Right ventricle myocardium superior (tissue), 1 donor: Measurements from ENCODE around the gene TLDC2. TPM values are rescaled to one million over a fixed set of nuclear protein-coding genes. Genes with fewer than 3 reads are reported as not detected.
"Not testable (repeated sequence)": the region's sequence is repeated elsewhere in the genome, so short reads cannot be mapped to it uniquely, and the experiment has no call there.

ENCODE experiments used
- ATAC-seq: fragments of 200-7000 bp; cut with Tn5 transposase; one replicate; pipeline ENCODE4 v1.9.1; 2020; ENCODE audit warnings: mild to moderate bottlenecking; ENCODE audit not compliant: poor library complexity
- DNase-seq: peaks from one replicate; pipeline ENCODE4 v3.0.0-alpha.2; 2020
- intact Hi-C: fragments of 100-400 bp; cut with DNase I; formaldehyde crosslinking; loops from one replicate; pipeline ENCODE4 v1.11.2; 2022
- long read RNA-seq: library from polyadenylated mRNA; unstranded; transcript quantifications from one replicate; pipeline ENCODE4 v2.0.0, GENCODE V29; 2021
- total RNA-seq: library from RNA; stranded (reverse); fragmentation: NEBNext Ultra II Directional; extraction: Animal tissue kit (Norgen Biotek cat#: 25700); gene quantifications from one replicate; pipeline ENCODE4 v1.2.1, GENCODE V29; 2021
- donor health status: DM: no; HTN: yes; CAD: no; lungs with severe emphysema.

TLDC2 gene
- total RNA-seq = not detected
- long read RNA-seq = 0 reads

GRCh38 chr20:36875702-36876472 lies at the start of gene TLDC2:
Gene TLDC2 (plus strand): TSS chr20:36876138. CDS start chr20:36876175, 37 bp downstream.
- ATAC-seq = peak; percentile 48
- intact Hi-C loops = no loop called here
- DNase-seq = no peak

GRCh38 chr20:36826554-36827244 lies 49.2 kb upstream of the TLDC2 start:
- ATAC-seq (no peak), DNase-seq (no peak)
- intact Hi-C loops = no loop called here

GRCh38 chr20:36827541-36828279 lies 48.2 kb upstream of the TLDC2 start:
- peak; percentile 80 for DNase-seq
- peak; percentile 65 for ATAC-seq
- intact Hi-C loops = no loop called here

GRCh38 chr20:36830791-36831691 lies 44.9 kb upstream of the TLDC2 start:
- intact Hi-C loops = loop anchor here (2.0 kb wide), 1 partner anchor 32 kb away; a partner anchor contains a TSS
- ATAC-seq = peak; percentile 69
- DNase-seq = peak; percentile 89

- ATAC-seq = no peak
- no peak for DNase-seq
- intact Hi-C loops = no loop called here
Measured at GRCh38 chr20:36832791-36833190, 43.1 kb upstream of the TLDC2 start.

- ATAC-seq (no peak), DNase-seq (peak; percentile 46)
- intact Hi-C loops = no loop called here
Measured at GRCh38 chr20:36833275-36834020, 42.5 kb upstream of the TLDC2 start.

- ATAC-seq (no peak), DNase-seq (peak; percentile 44)
- intact Hi-C loops = no loop called here
Measured at GRCh38 chr20:36835025-36835424, 40.9 kb upstream of the TLDC2 start.

GRCh38 chr20:36835453-36836198 lies 40.3 kb upstream of the TLDC2 start:
- intact Hi-C loops = no loop called here
- peak; percentile 88 for ATAC-seq
- peak; percentile 96 for DNase-seq

GRCh38 chr20:36836591-36837269 lies 39.2 kb upstream of the TLDC2 start:
- ATAC-seq (no peak), DNase-seq (peak; percentile 72)
- intact Hi-C loops = no loop called here

- ATAC-seq, DNase-seq, intact Hi-C loops: not testable (repeated sequence)
Measured at GRCh38 chr20:36838376-36838775, 37.6 kb upstream of the TLDC2 start.

- intact Hi-C loops = no loop called here
- DNase-seq (peak; percentile 35), ATAC-seq (no peak)
Measured at GRCh38 chr20:36839150-36839549, 36.8 kb upstream of the TLDC2 start.

- intact Hi-C loops, ATAC-seq, DNase-seq: not testable (repeated sequence)
Measured at GRCh38 chr20:36841030-36841429, 34.9 kb upstream of the TLDC2 start.

- ATAC-seq = no peak
- intact Hi-C loops = no loop called here
Measured at GRCh38 chr20:36845288-36845971, 30.5 kb upstream of the TLDC2 start.

GRCh38 chr20:36847009-36847709 lies 28.8 kb upstream of the TLDC2 start:
- ATAC-seq (peak; percentile 88), DNase-seq (peak; percentile 86)
- intact Hi-C loops = no loop called here

More at GRCh38 chr20:36845288-36845971, 30.5 kb upstream of the TLDC2 start:
- peak; percentile 42 for DNase-seq

GRCh38 chr20:36847710-36848040 lies 28.3 kb upstream of the TLDC2 start:
- intact Hi-C loops = no loop called here
- ATAC-seq (peak; percentile 2), DNase-seq (no peak)
